Activated T-cell treated with anti-CD3 and anti-CD28 coated beads, Interleukin-2, amount 50 U/mL, for 48 hours (primary cell): ENCODE results near the gene AGAP3.
A peak's percentile ranks its signal among the peaks of the same experiment; 100 is the strongest.
"Not testable (repeated sequence)": the region's sequence is repeated elsewhere in the genome, so short reads cannot be mapped to it uniquely, and the experiment has no call there.

Source experiments
- DNase-seq, 2 experiments: peaks; one replicate each; pipeline ENCODE4 v3.0.0-alpha.2; 2020

Gene AGAP3

GRCh38 chr7:151085691-151086620 lies at the start of gene AGAP3:
AGAP3 (plus strand) TSS chr7:151086475; CDS start chr7:151086742, 267 bp downstream.
- DNase-seq, result peak; percentile 57 to 68

GRCh38 chr7:151038951-151039849 lies 47.1 kb upstream of the AGAP3 start:
- DNase-seq, result peak; percentile 86 to 88

GRCh38 chr7:151039850-151040548 lies 46.3 kb upstream of the AGAP3 start:
- no peak for DNase-seq

GRCh38 chr7:151040616-151041375 lies 45.5 kb upstream of the AGAP3 start:
- DNase-seq, result no peak

- not testable (repeated sequence) for DNase-seq
Observed at GRCh38 chr7:151043449-151043848, 42.8 kb upstream of the AGAP3 start.

- no peak for DNase-seq
Observed at GRCh38 chr7:151043959-151044358, 42.3 kb upstream of the AGAP3 start.

GRCh38 chr7:151045262-151045661 lies 41.0 kb upstream of the AGAP3 start:
- DNase-seq, result no peak

GRCh38 chr7:151045967-151046366 lies 40.3 kb upstream of the AGAP3 start:
- DNase-seq, result no peak

GRCh38 chr7:151046603-151047573 lies 39.4 kb upstream of the AGAP3 start:
- DNase-seq, result no peak

GRCh38 chr7:151047976-151048815 lies 38.1 kb upstream of the AGAP3 start, which contains the start of gene ASIC3:
ASIC3 (plus strand) TSS chr7:151048531; CDS start chr7:151048886, 355 bp downstream.
- DNase-seq, result no peak

- DNase-seq, result no peak
Observed at GRCh38 chr7:151048911-151049463, 37.3 kb upstream of the AGAP3 start.

GRCh38 chr7:151051108-151051507 lies 35.2 kb upstream of the AGAP3 start:
- peak; percentile 58 to 68 for DNase-seq

- no peak for DNase-seq
Observed at GRCh38 chr7:151053096-151053495, 33.2 kb upstream of the AGAP3 start.

- DNase-seq, result no peak
Observed at GRCh38 chr7:151053751-151054150, 32.5 kb upstream of the AGAP3 start.

GRCh38 chr7:151056283-151056665 lies 30.0 kb upstream of the AGAP3 start:
- no peak for DNase-seq

GRCh38 chr7:151056666-151057505 lies 29.4 kb upstream of the AGAP3 start:
- DNase-seq, result no peak

GRCh38 chr7:151057506-151057988 lies 28.7 kb upstream of the AGAP3 start, which contains the start of gene CDK5:
CDK5 (minus strand) TSS chr7:151057897; CDS start chr7:151057848, 49 bp downstream.
- DNase-seq, result no peak
